ENCODE data around the gene SAP30BP.
A peak's percentile ranks its signal among the peaks of the same experiment; 100 is the strongest.

SAP30BP gene

DNA sequence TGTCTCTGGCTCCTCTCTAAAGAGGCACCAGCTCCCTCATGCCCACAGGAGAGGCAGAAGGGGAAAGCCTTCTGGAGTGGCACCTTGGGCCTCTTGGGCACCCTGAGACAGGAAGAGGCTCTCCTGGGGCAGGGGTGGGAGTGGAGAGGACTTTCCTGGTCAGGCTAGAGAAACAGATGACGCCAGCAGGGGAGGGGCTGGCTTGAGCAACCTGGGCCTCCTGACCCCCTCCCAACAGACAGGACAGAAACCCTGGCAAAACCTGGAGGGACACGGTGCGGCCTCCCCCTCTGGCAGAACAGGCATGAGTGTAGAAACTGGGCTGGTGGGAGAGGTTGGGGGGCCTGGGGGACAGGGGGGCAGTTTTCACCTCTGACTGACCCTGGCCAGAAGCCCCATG is 27.8 kb upstream of the SAP30BP start:
- Mint-ChIP-seq H3K9me3 (no peaks in the 10 kb centered on the region), H3K4me3 (no peak overlapping the region), H3K27me3 (no peaks in the 10 kb centered on the region), H3K27ac (no peak overlapping the region), H3K36me3 (ENCODE audit: low read depth) (no peaks in the 10 kb centered on the region), H3K4me1 (no peaks in the 10 kb centered on the region)
- DNase-seq (no peak), ATAC-seq (no peak)

DNA sequence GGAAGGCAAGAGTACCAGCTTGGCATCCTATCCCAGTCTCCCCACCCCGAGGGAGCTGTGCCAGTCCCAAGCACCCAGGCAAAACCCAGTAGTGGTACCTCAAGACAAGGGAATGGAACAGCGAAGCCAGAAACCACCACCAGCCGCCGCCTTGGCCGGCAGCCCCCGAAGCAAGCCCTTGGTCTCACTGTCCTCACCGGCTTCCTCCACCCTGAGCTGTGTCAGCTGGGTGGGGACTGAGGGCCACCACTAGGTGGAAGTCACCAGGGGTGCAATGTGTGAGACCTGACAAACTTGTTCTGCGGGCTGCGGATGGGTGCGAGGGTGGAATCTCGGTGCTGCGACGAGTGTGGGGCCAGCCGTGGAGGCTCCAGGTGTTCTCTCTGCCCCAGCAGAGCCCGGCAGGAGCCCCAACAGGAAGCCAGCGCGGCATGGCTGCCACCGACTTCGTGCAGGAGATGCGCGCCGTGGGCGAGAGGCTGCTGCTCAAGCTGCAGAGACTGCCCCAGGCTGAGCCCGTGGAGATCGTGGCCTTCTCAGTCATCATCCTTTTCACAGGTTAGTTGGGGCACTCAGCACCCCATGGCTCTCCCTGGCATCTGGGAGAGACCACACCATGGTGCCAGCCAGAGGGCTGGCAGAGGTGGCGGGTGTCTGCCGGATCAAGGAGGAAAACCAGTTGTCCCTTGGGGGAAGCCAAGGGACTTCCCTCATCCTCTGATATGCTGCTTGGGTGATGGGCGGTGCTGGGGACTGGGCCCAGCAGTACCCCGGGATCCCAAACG is 27.2 kb upstream of the SAP30BP start:
- ATAC-seq (no peak), DNase-seq (no peak)
- Mint-ChIP-seq H3K27me3 (no peaks in the 10 kb centered on the region), H3K9me3 (no peaks in the 10 kb centered on the region), H3K4me3 (no peak overlapping the region), H3K27ac (no peak overlapping the region), H3K4me1 (no peaks in the 10 kb centered on the region), H3K36me3 (ENCODE audit: low read depth) (no peaks in the 10 kb centered on the region)

DNA sequence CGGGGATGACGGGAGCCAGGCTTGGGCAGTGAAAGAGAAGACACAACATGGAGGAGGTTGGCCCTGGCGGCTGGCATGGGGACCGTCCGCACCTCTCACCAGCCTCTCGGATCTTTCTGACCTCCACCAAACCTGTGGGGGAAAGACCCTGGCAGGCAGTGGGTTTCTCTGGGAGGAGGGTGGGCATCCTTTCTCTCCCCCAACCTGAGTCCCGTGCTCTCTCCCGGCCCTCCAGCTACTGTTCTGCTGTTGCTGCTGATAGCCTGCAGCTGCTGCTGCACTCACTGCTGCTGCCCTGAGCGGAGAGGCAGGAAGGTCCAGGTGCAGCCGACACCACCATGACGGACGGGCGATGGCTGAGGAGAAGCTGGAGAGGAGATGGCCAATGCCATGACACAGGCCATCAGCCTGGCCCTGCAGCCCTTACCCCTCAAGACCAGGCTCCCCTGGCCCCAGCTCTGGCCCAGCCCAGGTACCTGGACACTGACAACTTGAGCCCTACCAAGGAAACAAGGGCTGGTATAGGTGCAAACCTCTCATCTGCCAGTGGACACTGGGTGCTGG is 26.5 kb upstream of the SAP30BP start:
- H3K4me3 Mint-ChIP-seq: no peak overlapping the region
- no peak for ATAC-seq
- H3K9me3 Mint-ChIP-seq: no peaks in the 10 kb centered on the region
- H3K27ac Mint-ChIP-seq: no peak overlapping the region
- no peak for DNase-seq
- H3K36me3 Mint-ChIP-seq (ENCODE audit: low read depth): no peaks in the 10 kb centered on the region
- no peaks in the 10 kb centered on the region for H3K27me3 Mint-ChIP-seq
- peaks cover 4% of the 10 kb centered on the region for H3K4me1 Mint-ChIP-seq

DNA sequence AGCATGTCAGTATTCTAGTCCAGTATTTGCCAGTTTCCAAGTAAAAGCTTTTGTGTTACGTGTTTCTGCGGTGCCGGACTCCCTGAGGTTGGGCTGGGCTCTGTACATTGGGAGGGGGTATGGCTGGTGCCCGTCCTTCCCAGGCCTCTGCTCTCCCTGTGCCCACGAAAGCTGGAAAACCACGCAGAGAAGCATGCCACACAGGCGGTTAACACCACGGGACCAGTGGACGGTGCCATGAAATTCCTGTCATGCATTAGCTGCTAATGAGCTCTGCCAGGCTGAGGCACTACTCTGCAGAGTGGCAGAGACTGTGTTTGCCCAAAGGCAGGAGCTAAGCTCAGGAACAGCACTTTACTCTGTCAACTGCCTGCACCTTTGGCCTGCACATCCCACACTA is 25.8 kb upstream of the SAP30BP start:
- no peak for DNase-seq
- Mint-ChIP-seq H3K4me3 (no peak overlapping the region), H3K36me3 (ENCODE audit: low read depth) (no peaks in the 10 kb centered on the region), H3K27me3 (no peaks in the 10 kb centered on the region), H3K27ac (no peak overlapping the region), H3K4me1 (peaks cover 9% of the 10 kb centered on the region), H3K9me3 (no peaks in the 10 kb centered on the region)
- no peak for ATAC-seq

DNA sequence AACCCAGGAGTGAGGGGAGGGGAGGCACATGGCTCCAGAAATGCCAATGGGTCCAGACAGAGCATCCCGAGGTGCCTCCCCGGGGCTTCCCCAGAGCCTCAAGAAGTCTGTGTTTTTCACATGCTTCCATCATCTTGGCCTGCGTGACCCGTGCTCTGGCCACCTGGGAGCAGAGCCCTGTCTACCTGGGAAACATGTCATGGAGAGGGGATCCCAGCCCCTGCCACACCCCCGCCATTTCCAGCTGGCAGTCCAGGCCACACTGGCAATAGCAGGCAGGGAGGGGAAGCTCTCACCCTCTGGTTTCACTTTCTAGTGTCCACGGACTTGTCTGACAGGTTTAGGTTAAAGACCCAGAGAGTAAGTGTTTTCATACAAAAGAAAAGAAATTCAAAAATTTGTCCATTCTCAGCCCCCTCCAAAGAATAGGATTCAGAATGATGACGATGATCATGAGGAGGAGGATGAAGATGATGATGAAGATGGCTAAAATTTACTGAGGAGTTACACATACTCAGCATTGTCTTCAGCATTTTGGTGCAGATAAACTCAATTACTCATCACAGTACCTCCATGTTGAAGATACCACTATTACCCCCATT is 24.9 kb upstream of the SAP30BP start:
- peaks cover 9% of the 10 kb centered on the region for H3K4me1 Mint-ChIP-seq
- ATAC-seq: no peak
- no peaks in the 10 kb centered on the region for H3K27me3 Mint-ChIP-seq
- no peak overlapping the region for H3K4me3 Mint-ChIP-seq
- DNase-seq: no peak
- no peaks in the 10 kb centered on the region for H3K9me3 Mint-ChIP-seq
- H3K36me3 Mint-ChIP-seq (ENCODE audit: low read depth): no peaks in the 10 kb centered on the region
- H3K27ac Mint-ChIP-seq: no peak overlapping the region

DNA sequence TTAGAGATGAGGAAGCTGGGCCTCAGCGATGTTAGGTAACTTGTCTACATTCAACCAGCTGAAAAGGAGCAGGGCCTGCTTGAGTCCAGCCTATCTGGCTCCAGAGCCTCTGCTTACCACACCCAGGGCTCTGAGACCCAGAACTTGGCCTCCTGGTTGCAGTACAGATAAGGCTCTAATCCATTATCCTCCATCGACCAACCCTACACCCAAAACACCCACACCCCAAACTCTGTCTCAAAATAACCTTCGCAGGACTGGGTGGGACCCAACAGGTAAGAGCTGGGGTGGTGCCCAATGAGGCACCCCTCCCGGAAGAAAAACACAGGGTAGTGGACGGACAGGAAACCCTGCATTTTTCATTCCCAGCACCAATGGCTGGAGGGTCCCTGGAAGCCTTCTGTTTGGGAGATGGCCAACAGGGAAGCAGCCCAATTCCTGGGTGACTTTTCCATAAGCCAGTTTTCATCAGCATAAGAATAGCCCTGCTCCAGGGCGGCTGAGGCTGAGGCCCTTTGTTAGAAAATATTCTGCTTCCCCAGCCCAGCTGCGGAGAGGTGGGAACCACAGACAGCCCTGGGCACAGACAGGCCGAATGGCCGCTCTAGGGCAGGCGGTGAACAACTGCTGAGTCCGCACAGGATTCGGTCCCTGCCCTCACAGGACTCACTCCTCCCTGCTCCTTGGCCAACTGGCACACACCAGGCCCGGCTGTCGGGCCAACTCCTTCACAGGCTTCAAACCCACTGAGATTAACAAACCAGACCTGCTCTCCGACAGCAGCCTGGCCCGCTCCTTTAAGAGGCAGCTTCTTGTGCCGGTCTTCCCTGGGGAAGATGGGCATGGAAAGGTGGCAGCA is 24.1 kb upstream of the SAP30BP start:
- Mint-ChIP-seq H3K27me3 (no peaks in the 10 kb centered on the region), H3K27ac (no peak overlapping the region), H3K4me1 (peaks cover 9% of the 10 kb centered on the region), H3K36me3 (ENCODE audit: low read depth) (no peaks in the 10 kb centered on the region), H3K9me3 (no peaks in the 10 kb centered on the region), H3K4me3 (no peak overlapping the region)
- ATAC-seq (no peak), DNase-seq (no peak)

DNA sequence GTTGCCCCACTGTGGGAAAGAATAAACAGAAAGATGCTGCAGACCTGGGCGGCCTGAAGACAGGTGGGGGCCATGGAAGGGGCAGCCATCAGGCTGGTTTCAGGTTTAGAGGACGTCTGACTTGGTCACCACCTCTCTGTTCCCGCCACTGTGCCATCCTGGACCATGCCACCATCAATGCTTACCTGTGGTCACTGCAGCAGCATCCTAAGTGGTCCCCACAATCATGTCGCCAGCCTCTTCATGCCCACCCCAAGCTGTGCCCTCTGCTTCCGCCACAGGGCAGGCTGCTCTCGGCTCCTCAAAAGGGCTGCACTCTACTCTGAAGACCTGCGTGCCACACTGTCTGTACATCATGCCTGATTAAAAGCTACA is 23.5 kb upstream of the SAP30BP start:
- no peak overlapping the region for H3K4me3 Mint-ChIP-seq
- no peaks in the 10 kb centered on the region for H3K36me3 Mint-ChIP-seq (ENCODE audit: low read depth)
- H3K27me3 Mint-ChIP-seq: no peaks in the 10 kb centered on the region
- no peak overlapping the region for H3K27ac Mint-ChIP-seq
- peaks cover 9% of the 10 kb centered on the region for H3K4me1 Mint-ChIP-seq
- no peaks in the 10 kb centered on the region for H3K9me3 Mint-ChIP-seq
- DNase-seq: no peak
- no peak for ATAC-seq

DNA sequence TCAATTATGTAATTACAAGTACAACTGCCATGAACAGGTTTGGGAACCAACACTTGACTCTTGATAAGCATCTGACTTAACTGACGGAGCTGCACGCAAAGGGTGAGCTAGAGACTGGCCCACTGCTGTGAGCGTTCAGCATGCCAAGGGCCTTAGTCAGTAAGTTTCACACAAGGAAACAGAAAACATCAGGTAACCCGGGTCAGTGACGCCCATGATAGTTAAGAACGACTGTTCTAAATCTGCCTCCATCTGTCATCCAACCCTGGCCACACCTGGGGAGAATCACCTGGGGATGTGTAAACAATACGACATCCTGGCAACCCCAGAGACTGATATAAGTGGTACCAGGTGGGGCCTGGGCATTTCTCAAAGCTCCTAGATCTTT is 21.6 kb upstream of the SAP30BP start:
- Mint-ChIP-seq H3K4me3 (no peak overlapping the region), H3K27ac (no peak overlapping the region), H3K36me3 (ENCODE audit: low read depth) (peaks cover 5% of the 10 kb centered on the region), H3K27me3 (no peaks in the 10 kb centered on the region), H3K4me1 (peaks cover 9% of the 10 kb centered on the region), H3K9me3 (no peaks in the 10 kb centered on the region)
- ATAC-seq (no peak), DNase-seq (no peak)

DNA sequence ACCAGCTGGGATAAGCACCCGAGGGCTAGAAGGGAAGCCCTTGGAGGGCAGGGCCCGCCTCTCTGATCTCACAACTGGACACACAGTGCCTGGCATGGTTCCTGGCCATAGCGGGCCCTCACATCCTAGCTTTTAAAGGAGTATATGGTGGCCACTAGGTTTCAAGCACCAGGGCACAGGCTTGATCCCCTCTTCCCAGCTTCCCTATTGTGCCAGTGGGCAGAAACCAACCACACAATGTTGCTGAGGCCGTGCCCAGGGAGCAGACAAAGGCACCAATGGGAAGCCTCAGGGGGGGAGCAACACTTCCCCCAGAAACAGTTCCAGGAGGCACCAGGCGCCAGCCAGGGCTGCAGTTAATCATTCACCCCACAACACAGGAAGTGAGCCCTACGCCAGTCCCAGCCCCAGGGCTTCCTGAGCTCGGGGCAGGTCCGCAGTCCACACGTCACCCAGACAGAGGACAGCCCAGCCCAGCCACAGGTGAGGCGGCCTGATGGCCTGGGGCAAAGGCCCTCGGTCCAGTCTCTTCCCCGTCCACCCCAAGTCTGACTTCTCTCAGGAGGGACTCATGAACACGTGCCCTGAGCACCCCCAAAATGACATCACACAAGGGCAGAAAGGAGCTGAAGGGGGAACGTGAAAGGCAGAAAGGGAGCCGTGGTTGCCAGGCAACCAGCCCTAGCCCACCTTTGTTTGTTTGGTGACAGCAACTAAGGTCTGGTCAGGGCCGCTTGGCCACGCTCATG is 21.1 kb upstream of the SAP30BP start:
- peak; percentile 72 for ATAC-seq
- peak overlapping the region; percentile 62 for H3K27ac Mint-ChIP-seq
- H3K4me3 Mint-ChIP-seq: no peak overlapping the region
- no peaks in the 10 kb centered on the region for H3K9me3 Mint-ChIP-seq
- H3K36me3 Mint-ChIP-seq (ENCODE audit: low read depth): peaks cover 5% of the 10 kb centered on the region
- DNase-seq: peak; percentile 8
- H3K27me3 Mint-ChIP-seq: no peaks in the 10 kb centered on the region
- peaks cover 9% of the 10 kb centered on the region for H3K4me1 Mint-ChIP-seq

DNA sequence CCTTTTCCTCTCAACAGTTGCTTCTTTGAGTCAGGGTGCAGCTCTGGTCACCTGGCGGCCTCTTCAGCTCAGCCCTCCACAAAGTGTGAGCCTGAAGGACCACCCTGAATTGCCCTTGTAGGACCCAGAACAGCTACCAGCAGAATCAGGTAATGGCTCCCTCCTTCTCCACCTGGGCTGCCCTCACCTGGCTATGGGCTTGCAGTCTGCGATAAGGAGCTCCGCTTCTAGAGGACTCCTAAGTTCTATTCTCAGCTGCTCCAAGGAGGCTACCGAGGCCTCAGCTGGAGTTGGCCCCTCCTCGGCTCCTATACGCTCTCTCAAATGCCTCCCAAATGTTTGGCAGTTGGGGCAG is 20.5 kb upstream of the SAP30BP start:
- ATAC-seq (no peak), DNase-seq (no peak)
- H3K27ac Mint-ChIP-seq: no peak overlapping the region
- no peak overlapping the region for H3K4me3 Mint-ChIP-seq
- no peaks in the 10 kb centered on the region for H3K27me3 Mint-ChIP-seq
- H3K4me1 Mint-ChIP-seq: peaks cover 9% of the 10 kb centered on the region
- peaks cover 5% of the 10 kb centered on the region for H3K36me3 Mint-ChIP-seq (ENCODE audit: low read depth)
- H3K9me3 Mint-ChIP-seq: no peaks in the 10 kb centered on the region

DNA sequence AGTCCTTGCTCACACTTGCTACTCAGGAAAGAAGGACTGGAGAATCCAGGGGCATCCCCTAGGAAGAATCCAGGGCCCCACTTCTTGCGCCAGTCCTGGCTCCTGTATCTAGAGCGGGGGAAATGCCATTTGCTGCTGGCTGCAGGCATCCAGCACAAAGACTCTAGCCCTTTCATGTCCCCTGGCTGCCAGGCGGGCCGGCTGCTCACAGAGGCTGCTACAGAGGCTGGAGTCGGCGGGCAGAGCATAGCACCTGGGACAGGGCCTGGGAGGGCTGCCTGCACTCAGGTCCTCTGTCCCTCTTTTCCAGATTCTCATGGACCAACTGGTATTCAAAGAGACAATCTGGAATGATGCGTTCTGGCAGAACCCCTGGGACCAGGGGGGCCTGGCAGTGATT is 20.1 kb upstream of the SAP30BP start:
- Mint-ChIP-seq H3K9me3 (no peaks in the 10 kb centered on the region), H3K36me3 (ENCODE audit: low read depth) (peaks cover 5% of the 10 kb centered on the region), H3K27me3 (no peaks in the 10 kb centered on the region), H3K27ac (no peak overlapping the region), H3K4me3 (no peak overlapping the region), H3K4me1 (peaks cover 9% of the 10 kb centered on the region)
- ATAC-seq (no peak), DNase-seq (no peak)

DNA sequence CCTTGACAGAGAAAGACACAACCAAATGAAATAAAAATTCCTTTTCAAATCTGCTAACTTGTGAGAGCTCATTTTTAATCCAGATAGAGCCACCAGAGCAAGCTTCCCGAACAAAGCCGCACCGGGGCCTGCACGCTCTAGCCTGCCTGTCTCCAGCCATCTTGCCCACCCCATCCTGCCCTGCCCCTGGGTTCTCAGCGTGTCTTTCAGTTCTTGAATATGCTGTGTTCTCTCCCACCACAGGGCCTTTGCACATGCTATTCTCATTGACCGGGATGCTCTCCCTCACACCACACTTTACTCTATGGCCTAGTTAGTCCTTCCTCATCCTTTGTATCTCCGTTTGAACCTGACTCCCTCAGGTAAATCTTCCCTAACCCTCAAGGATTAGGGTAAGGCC is 19.2 kb upstream of the SAP30BP start:
- no peak for DNase-seq
- Mint-ChIP-seq H3K27me3 (no peaks in the 10 kb centered on the region), H3K4me3 (no peak overlapping the region), H3K36me3 (ENCODE audit: low read depth) (peaks cover 5% of the 10 kb centered on the region), H3K9me3 (no peaks in the 10 kb centered on the region), H3K4me1 (peaks cover 11% of the 10 kb centered on the region), H3K27ac (no peak overlapping the region)
- no peak for ATAC-seq

DNA sequence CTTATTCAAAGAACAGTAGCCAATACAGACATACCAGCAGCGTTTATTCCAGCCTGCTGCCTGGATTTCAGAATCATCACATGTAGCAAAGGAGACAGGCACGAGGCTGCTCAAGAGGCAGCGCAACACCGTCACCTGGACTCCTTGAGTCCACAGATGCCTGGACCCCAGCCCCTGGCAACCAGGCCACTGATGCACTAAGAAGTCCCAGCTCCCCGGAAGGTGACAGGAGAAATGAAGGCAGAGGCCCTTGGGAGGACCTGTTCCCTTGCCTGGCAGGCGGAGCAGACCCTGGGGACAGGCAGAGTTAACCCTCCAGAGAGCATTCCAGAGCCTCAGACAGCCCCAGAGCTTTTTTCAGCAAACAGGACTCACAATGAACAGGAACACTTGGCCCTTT is 17.5 kb upstream of the SAP30BP start:
- Mint-ChIP-seq H3K27me3 (no peaks in the 10 kb centered on the region), H3K36me3 (ENCODE audit: low read depth) (peaks cover 5% of the 10 kb centered on the region), H3K9me3 (no peaks in the 10 kb centered on the region), H3K4me3 (no peak overlapping the region), H3K27ac (no peak overlapping the region), H3K4me1 (peaks cover 14% of the 10 kb centered on the region)
- ATAC-seq (no peak), DNase-seq (no peak)

DNA sequence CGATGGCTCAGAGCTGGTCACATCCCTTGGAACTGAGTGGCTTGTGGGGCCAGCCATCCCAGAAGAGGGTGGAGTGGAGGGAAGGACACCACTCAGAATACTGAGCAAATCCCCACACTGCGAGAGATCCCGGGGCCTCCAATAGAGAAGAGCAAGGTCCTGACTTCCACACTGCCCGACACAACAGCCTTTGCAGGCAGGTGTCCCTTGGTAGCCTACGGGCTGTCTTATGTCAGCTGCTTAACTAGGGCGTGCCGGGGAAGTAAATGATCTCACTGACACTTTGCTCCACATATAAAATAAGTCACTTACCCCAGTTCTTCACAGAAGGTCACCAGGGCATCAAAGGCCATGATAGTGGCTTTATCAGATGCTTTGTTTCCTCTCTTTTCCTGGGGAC is 16.3 kb upstream of the SAP30BP start:
- no peak overlapping the region for H3K27ac Mint-ChIP-seq

More for the DNA sequence above, 16.3 kb upstream of the SAP30BP start:
- Mint-ChIP-seq H3K27me3 (no peaks in the 10 kb centered on the region), H3K9me3 (no peaks in the 10 kb centered on the region), H3K36me3 (ENCODE audit: low read depth) (peaks cover 5% of the 10 kb centered on the region), H3K4me3 (no peak overlapping the region), H3K4me1 (peaks cover 8% of the 10 kb centered on the region)
- no peak for ATAC-seq
- no peak for DNase-seq

Data from activated naive CD8-positive, alpha-beta T cell treated with anti-CD3 and anti-CD28 coated beads, Interleukin-2, amount 50 U/mL, for 24 hours (primary cell).